Stimulated activated naive CD8-positive, alpha-beta T cell treated with anti-CD3 and anti-CD28 coated beads, Interleukin-15, amount 100 ng/mL, for 72 hours (primary cell): ENCODE results near the gene INSRR.

Experiments
- ATAC-seq: fragments of 150-1000 bp; cut with Tn5 transposase; 2 replicates; pipeline ENCODE4 v1.10.0; 2021; ENCODE audit warnings: mild to moderate bottlenecking, moderate library complexity
- DNase-seq, 2 donors: peaks; one replicate each; pipeline ENCODE4 v3.0.0; 2021 to 2022
- H3K27ac Mint-ChIP-seq, 2 donors: one replicate each; pipeline ENCODE4 v1.8.0; 2022; ENCODE audit warnings: mild to moderate bottlenecking in 2 of 2, mixed read lengths in 2 of 2, moderate library complexity in 2 of 2
- H3K27me3 Mint-ChIP-seq: one replicate; pipeline ENCODE4 v1.8.0; 2022; ENCODE audit warnings: mixed read lengths
- H3K4me1 Mint-ChIP-seq: one replicate; pipeline ENCODE4 v1.8.0; 2022; ENCODE audit warnings: mild to moderate bottlenecking, mixed read lengths
- H3K4me3 Mint-ChIP-seq, 2 donors: one replicate each; pipeline ENCODE4 v1.8.0; 2022; ENCODE audit warnings: mild to moderate bottlenecking in 2 of 2, mixed read lengths in 2 of 2, moderate library complexity in 1 of 2
- H3K9me3 Mint-ChIP-seq, 2 donors: one replicate each; pipeline ENCODE4 v1.8.0; 2022; ENCODE audit warnings: mixed read lengths in 2 of 2

Gene INSRR

DNA sequence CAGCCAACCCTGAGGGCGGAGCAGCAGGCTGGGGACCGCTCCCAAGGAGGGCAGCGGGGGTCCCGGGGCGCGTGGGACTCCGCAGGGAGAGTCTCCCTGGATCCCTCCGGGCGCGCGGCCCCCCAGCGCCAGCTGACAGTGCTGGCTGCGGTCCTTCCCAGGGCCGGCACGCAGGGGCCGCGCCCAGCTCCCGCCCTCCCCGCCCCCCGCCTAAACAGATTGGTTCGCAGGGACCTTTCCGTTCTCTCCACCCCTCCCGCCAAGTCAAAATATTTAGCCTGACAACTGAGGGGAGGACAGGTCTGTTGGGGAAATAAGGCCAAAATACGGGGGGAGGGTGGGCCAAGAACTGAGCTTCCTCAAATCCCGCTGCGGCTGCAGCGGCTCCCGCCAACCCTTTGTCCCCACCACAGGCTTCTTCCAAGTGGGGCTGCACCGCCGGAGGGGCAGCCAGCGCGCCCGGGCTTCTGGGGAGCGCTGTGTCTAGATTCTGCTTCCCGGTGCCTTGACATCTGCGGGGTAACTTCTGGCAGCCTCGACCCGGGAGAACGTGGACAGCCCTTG is at the start of gene INSRR:
INSRR (minus strand) TSS at position 159 of the 564 bp plus-strand sequence. CDS start 496 bp downstream, outside the sequence.
- no peak for ATAC-seq
- peaks cover 70% of the 10 kb centered on the region for H3K27me3 Mint-ChIP-seq
- no peak for DNase-seq
- peak within 1 kb of the TSS; percentile 13 to 21 for H3K27ac Mint-ChIP-seq
- no peaks in the 10 kb centered on the region for H3K9me3 Mint-ChIP-seq
- peaks cover 51% of the 10 kb centered on the region for H3K4me1 Mint-ChIP-seq
- peak within 1 kb of the TSS; percentile 75 to 83 for H3K4me3 Mint-ChIP-seq

DNA sequence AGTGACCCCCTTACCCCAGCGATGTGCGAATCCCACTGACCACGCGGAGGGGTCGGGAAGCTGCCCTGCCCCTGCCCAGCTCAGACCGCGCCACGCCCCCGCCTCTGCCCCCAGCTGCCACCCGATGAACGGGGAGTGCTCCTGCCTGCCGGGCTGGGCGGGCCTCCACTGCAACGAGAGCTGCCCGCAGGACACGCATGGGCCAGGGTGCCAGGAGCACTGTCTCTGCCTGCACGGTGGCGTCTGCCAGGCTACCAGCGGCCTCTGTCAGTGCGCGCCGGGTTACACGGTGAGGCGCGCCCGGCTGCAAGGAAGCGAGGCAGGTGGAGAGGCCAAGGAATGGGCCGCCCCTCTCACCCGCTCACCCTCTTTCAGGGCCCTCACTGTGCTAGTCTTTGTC is 49.6 kb upstream of the INSRR start:
- Mint-ChIP-seq H3K27ac (no peak overlapping the region), H3K9me3 (no peaks in the 10 kb centered on the region), H3K27me3 (peaks cover 24% of the 10 kb centered on the region), H3K4me3 (no peak overlapping the region), H3K4me1 (peaks cover 9% of the 10 kb centered on the region)
- DNase-seq, result no peak
- peak; percentile 8 for ATAC-seq

DNA sequence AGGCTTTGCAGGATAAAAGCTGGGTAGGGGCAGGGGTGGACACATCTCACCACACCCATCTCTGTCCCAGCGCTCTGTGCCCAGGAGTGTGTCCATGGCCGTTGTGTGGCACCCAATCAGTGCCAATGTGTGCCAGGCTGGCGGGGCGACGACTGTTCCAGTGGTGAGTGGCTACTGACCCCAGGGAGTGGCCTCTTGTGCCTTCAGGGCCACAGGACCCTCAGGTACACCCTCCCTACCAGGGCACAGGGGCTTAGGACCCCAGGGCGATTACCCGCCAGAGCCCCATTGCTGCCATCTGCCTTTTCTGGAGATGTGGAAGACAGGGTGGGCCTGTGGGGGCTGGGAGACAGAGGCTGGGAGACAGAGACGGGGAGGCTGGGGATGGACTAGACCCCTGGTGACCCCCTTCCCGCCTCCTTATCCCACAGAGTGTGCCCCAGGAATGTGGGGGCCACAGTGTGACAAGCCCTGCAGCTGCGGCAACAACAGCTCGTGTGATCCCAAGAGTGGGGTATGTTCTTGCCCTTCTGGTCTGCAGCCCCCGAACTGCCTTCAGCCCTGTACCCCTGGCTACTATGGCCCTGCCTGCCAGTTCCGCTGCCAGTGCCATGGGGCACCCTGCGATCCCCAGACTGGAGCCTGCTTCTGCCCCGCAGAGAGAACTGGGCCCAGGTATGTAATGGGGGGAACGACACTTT is 47.4 kb upstream of the INSRR start:
- Mint-ChIP-seq H3K9me3 (no peaks in the 10 kb centered on the region), H3K27ac (no peak overlapping the region), H3K4me3 (no peak overlapping the region), H3K4me1 (peaks cover 9% of the 10 kb centered on the region), H3K27me3 (peaks cover 10% of the 10 kb centered on the region)
- DNase-seq (no peak), ATAC-seq (no peak)

DNA sequence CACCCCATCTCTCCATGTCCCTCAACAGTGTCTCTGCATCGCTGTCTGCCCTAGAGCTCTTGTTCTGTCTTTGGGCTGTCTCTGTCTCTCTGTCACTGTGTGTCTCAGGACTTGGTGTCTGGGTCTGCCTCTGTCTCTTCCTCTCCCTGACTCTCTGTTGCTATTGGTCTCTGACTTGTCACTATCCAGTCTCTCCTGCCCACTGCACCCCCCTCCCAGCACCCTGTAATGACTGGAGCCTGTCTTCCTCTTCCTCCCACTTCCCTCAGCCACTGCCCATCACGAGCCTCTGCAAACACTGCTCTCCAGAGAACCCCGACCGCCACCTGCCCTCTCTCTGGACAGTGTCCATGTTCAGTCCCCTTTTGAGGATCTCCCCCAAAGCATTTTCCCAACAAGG is 46.7 kb upstream of the INSRR start:
- Mint-ChIP-seq H3K9me3 (no peaks in the 10 kb centered on the region), H3K4me3 (no peak overlapping the region), H3K27me3 (peaks cover 3% of the 10 kb centered on the region), H3K27ac (no peak overlapping the region), H3K4me1 (peaks cover 9% of the 10 kb centered on the region)
- no peak for DNase-seq
- no peak for ATAC-seq

DNA sequence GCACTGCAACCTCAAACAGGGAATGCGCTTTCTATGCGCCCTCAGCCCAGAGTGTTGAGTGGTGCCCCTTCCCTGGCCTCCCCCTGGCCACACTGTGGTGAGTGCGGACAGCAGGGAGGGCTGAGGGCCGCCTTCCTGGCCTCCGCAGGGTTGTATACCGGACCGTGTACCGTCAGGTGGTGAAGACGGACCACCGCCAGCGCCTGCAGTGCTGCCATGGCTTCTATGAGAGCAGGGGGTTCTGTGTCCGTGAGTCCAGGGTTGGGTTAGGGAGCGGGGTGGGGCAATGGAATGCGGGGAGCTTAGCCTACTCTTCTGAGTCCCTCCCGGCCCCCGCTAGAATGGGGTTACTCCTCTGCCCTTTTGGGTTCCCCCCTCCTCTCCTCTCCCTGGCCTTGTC is 46.3 kb upstream of the INSRR start:
- no peaks in the 10 kb centered on the region for H3K27me3 Mint-ChIP-seq
- H3K27ac Mint-ChIP-seq, result no peak overlapping the region
- H3K4me1 Mint-ChIP-seq, result peaks cover 9% of the 10 kb centered on the region
- no peak overlapping the region for H3K4me3 Mint-ChIP-seq
- no peak for ATAC-seq
- H3K9me3 Mint-ChIP-seq, result no peaks in the 10 kb centered on the region
- DNase-seq, result no peak

DNA sequence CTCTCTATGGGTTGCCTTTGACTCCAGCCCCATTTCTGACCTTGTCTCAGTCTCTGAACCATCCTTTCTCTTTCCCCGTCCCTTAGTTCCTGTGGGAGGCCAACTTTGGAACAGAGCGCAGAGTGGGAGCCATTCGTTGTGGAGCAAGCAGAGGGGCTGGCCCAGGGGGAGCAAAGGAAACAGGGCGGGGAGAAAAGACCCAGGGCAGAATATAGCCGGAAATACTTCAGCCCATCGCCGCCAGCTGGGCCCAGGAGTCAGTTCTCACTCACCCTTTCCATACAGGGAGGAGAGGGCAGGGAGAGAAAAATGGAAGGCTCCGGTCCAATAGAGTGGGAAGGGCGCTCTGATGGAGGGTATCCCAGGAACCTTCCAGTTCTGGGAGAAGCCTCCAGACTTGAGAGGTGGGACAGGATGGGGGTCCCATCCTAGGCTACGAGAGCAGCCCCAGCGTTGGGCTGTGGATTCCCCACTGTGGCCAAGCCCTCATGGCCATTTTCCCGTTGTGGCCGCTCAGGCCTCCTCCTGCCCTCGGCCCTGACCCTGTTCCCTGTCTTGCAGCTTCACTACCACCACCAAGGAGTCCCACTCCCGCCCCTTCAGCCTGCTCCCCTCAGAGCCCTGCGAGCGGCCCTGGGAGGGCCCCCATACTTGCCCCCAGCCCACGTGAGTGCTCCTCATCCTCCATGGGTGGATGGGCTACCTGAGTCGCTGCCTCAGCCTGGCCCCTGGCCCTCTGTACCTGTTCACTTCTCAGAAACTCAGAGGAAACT is 45.5 kb upstream of the INSRR start:
- H3K27ac Mint-ChIP-seq, result no peak overlapping the region
- no peaks in the 10 kb centered on the region for H3K9me3 Mint-ChIP-seq
- H3K4me1 Mint-ChIP-seq, result peaks cover 9% of the 10 kb centered on the region
- H3K4me3 Mint-ChIP-seq, result no peak overlapping the region
- no peaks in the 10 kb centered on the region for H3K27me3 Mint-ChIP-seq
- DNase-seq (no peak), ATAC-seq (no peak)

DNA sequence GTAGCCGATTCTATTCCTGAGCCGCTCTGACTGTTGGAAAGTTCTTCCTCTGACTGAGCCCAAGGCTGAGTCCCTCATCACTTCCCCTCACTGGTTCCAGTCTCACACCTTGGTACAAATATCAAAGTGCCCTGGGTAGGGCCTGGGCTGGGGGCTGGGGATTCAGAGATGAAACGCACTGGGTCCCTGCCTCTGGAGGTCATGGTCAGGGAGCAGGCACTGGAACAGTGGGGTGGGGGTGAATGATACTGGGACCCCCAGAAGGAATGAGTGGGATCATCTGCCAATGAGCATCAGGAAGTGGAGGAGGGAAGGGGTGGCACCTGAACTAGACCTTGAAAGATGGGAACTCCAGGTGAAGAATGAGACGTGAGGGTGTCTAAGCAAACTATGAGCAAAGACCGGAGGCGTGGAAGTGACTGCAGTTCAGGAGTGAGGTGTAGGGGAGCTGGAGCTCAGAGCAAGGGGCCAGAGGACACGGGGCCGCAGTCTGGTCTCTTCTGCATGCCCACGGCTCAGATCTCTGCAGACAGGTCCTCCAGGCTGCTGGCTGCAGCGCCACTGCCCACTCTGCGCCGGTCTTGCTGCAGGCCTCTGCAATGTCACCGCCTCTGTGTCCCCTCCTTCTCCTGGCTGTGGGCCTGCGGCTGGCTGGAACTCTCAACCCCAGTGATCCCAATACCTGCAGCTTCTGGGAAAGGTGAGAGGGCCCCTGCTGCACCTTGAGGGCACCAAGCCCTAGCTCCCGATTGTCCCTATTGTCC is 44.6 kb upstream of the INSRR start:
- Mint-ChIP-seq H3K27ac (no peak overlapping the region), H3K4me1 (peaks cover 13% of the 10 kb centered on the region), H3K27me3 (peaks cover 8% of the 10 kb centered on the region), H3K9me3 (no peaks in the 10 kb centered on the region), H3K4me3 (no peak overlapping the region)
- ATAC-seq (no peak), DNase-seq (no peak)

DNA sequence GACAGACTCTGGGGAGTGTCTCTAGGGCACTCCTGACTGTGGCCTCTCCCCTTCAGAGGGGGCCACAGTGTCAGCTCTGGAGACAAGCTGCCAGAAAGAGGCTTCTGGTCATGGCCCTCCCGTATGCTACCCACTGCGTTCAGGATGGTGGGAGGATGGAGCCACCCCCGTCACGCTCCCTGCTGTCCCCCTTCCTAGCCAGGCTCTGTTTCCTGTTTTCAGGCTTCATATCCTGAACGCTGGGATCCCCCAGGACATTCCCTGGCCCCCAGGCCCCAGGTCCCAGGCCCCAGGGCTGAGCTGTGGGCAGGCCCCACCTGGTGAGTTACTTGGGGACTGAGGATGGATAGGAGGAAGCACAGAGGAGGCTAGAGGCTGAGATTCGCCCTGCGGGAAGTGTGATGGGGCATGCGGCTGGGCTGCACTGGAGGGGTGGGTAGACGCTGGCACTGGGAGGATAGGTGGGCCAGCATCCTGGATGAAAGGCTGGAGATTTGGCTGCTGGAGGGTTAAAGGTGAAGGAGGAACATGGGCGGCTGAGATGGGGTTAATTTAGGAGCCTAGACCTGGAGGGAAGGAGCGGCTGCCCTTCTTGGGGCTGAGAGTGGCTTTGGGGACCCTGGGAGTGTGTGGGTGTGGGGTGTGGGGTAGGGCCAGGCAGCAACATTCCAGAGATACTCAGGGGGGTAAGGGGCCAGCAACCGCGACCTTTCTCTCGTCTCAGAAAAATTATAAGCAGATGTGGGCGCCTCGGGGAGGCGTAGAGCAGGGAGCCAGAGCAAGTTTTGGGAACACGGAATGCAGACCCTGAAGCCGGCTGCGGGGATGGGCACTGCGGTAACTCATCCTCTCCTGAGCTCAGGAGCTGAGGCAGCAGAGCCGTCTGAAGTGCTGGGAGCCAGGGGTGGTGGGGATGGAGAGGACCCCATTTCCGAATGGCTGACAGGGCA is 43.3 kb upstream of the INSRR start:
- Mint-ChIP-seq H3K27ac (no peak overlapping the region), H3K27me3 (peaks cover 21% of the 10 kb centered on the region)

DNA sequence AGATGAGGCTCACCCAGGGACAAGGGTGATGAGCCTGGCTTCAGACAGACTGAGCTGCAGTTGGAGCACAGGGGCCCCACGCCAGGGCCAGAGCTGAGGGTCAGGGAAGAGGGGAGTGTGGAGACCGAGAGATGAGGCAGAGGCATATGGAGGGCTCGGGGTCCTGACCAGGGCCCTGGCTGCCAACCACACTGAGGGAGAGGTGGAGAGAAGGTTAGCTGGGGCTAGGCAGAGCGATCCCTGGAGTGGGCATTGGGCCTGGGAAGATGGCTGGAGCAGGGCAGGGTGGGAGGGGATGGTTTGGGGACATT is 42.6 kb upstream of the INSRR start:
- no peaks in the 10 kb centered on the region for H3K9me3 Mint-ChIP-seq
- ATAC-seq, result no peak

More for the DNA sequence above, 43.3 kb upstream of the INSRR start:
- DNase-seq, result no peak
- H3K9me3 Mint-ChIP-seq, result no peaks in the 10 kb centered on the region
- no peak overlapping the region for H3K4me3 Mint-ChIP-seq
- peaks cover 20% of the 10 kb centered on the region for H3K4me1 Mint-ChIP-seq
- no peak for ATAC-seq

DNA sequence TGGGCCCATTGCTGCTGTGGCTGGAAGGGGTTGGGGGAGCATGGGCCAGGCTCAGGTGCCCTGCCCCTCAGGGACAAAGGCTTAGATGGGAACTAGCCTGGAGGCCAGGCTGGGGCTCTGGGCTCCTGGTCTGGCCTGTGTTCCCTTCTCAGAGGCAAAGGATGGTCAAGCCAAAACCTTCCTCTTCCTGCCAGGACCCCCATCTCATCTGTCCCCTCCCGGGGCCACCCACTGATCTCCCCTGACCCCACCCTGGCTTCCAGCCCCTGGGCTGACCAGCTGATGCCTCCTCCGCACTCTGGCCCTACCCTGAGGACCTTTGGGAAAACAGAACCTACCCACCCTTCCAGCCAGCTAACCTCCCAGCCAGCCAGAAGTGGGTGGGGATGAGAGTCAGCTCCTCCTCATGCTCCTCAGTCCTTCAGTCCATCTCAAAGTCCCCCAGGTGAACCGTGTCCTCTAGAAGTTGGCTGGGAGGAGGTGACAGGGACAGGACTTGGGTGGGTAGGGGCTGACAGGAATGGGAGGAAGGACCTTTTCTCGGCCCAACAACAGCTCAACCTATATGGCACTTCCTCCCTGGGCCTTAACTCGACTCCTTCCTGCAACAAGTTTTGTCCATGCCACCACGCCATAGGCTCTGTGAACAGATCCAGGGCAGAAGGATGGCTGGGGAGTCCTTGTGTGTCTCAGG is 42.1 kb upstream of the INSRR start:
- Mint-ChIP-seq H3K9me3 (no peaks in the 10 kb centered on the region), H3K4me1 (peaks cover 17% of the 10 kb centered on the region), H3K27ac (no peak overlapping the region), H3K27me3 (peaks cover 33% of the 10 kb centered on the region), H3K4me3 (no peak overlapping the region)
- DNase-seq (no peak), ATAC-seq (no peak)

More for the DNA sequence above, 42.6 kb upstream of the INSRR start:
- Mint-ChIP-seq H3K27me3 (peaks cover 28% of the 10 kb centered on the region), H3K27ac (no peak overlapping the region), H3K4me1 (peaks cover 17% of the 10 kb centered on the region), H3K4me3 (no peak overlapping the region)
- no peak for DNase-seq

DNA sequence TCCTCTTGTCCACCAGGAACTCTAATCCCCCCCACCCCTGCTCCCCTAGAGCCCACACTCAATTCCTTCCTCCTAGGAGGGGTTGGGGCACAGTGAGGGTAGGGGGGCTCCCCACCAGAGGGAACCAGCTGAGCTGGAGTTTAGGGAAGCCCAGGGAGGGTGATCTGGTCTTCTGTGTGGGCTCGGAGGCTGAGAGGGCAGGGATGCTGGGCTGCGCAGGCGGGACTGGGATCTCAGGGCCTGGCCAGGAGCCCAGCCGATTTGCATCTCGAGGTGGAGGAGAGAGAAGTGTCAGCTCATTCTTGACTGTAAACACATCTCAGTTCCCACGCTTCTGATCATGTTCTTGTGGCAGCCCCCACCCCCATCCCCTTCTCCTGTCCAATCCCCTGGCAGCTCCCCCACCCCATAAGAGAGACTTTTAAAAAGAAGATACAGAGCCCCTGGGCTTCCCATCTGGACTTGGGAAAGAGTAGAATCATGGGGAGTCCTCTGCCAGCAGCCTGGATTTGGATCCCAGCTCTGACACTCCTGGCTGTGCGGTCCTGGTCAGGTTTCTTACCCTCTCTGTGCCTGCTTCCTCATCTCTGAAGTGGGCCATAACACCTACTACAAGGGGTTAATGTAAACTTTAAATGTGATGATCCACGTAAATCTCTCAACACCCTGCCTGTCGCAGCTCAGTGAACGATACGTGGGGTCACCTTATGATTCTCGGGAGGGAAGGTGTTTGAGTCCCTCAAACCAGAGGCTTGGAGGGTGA is 41.2 kb upstream of the INSRR start:
- Mint-ChIP-seq H3K27ac (no peak overlapping the region), H3K4me1 (peaks cover 17% of the 10 kb centered on the region), H3K9me3 (no peaks in the 10 kb centered on the region), H3K27me3 (peaks cover 40% of the 10 kb centered on the region), H3K4me3 (no peak overlapping the region)
- no peak for ATAC-seq
- no peak for DNase-seq

DNA sequence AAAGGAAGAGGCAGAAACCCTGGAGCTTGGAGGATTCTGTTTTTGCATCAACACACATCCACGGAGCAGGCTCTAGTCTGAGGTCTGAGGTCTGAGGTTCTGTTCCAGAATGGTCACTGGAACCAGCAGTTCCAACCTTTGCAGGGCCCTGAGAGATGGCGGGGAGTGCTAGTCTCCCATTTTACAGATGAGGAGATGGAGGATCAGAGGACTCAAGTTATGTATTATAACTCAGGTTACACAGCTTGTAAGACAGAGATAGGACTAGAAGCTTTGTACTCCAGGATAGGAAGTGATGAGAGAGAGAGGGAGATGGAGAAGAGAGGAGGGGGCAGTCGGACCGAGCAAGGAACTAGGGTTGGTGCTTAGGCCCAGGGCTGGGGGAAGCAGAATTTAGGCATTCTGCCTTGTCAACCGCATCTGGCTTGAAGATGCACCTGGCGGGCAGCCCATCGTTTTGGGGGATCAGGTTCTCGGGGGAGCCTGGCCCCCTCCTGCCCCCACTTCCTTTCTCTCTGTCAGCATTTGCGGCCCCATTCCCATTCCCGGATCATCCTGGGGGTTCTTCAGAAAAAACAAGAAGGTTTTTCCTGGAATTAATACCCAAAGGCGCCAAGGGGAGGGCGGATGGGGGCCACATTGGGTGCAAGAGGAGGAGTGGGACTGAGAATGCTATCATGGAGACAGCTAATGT is 40.2 kb upstream of the INSRR start:
- no peak for ATAC-seq
- Mint-ChIP-seq H3K27ac (no peak overlapping the region), H3K9me3 (no peaks in the 10 kb centered on the region), H3K4me1 (peaks cover 17% of the 10 kb centered on the region), H3K4me3 (no peak overlapping the region), H3K27me3 (peaks cover 48% of the 10 kb centered on the region)
- DNase-seq, result no peak

DNA sequence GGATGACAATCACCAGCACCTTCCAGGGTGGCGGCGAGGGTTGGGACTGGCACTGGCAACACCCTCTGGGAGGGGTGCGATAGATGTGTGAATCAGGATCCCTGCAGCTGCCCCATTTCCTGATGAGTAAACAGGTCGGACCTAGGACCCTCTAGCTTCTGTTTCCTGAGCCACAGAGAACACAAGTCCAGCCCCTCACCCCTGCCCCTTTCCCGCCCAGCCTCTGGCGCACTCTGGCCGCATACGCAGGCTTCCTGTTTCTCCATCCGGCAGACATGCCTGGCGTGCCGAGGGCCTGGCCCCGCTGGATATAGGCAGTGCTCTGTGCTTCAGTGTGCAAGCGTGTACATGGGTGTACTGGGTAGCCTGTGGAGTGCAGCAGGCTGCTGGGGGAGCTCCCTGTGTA is 39.2 kb upstream of the INSRR start:
- Mint-ChIP-seq H3K27ac (no peak overlapping the region), H3K4me1 (peaks cover 19% of the 10 kb centered on the region), H3K4me3 (no peak overlapping the region), H3K9me3 (no peaks in the 10 kb centered on the region), H3K27me3 (peaks cover 57% of the 10 kb centered on the region)
- DNase-seq (no peak), ATAC-seq (no peak)
